HepG2 (cell line): ENCODE measurements around the gene ZIM2. TPM values are rescaled to one million over a fixed set of nuclear protein-coding genes. Genes with fewer than 3 reads are reported as not detected.

Experiments
- BHLHE40 ChIP-seq: IDR thresholded peaks from 2 replicates; pipeline ENCODE4 v1.6.1; 2011; ENCODE audit warnings: low read length, improper control_type of control experiment
- DPF2 ChIP-seq: sonication (generic); formaldehyde crosslinking; IDR thresholded peaks from 2 replicates; pipeline ENCODE4 v1.4.0; 2020; ENCODE audit warnings: mild to moderate bottlenecking, low read depth, missing genetic modification reagents, borderline replicate concordance
- ETV6 ChIP-seq: sonication (generic); formaldehyde crosslinking; conservative IDR thresholded peaks from 2 replicates; pipeline ENCODE4 v1.4.0; 2020; ENCODE audit warnings: missing genetic modification reagents
- MIER2 ChIP-seq: IDR thresholded peaks from 2 replicates; pipeline ENCODE4 v1.6.1; 2016; ENCODE audit warnings: missing biosample characterization, missing genetic modification reagents
- NFYC ChIP-seq: IDR thresholded peaks from 2 replicates; pipeline ENCODE4 v1.6.1; 2016; ENCODE audit warnings: missing genetic modification reagents, missing compliant biosample characterization
- NRL ChIP-seq: sonication (generic); formaldehyde crosslinking; IDR thresholded peaks from 2 replicates; pipeline ENCODE4 v1.5.0; 2020; ENCODE audit warnings: missing genetic modification reagents, mild to moderate bottlenecking, moderate library complexity, borderline replicate concordance
- SMARCC2 ChIP-seq: fragments of 450-650 bp; IDR thresholded peaks from 2 replicates; pipeline ENCODE4 v1.6.1; 2017; ENCODE audit warnings: antibody characterized with exemption, mild to moderate bottlenecking
- TCF12 ChIP-seq, 2 experiments: fragments of 450-650 bp in 1 of 2; sonication (generic) in 1 of 2; formaldehyde crosslinking in 1 of 2; IDR thresholded peaks; 2 replicates each; pipeline versions ENCODE4 v1.6.1 to v1.8.0; 2017 to 2022; ENCODE audit warnings: antibody characterized with exemption in 1 of 2, mild to moderate bottlenecking in 1 of 2, missing genetic modification reagents in 1 of 2, moderate library complexity in 1 of 2
- ZBTB7A ChIP-seq: sonication (generic); formaldehyde crosslinking; IDR thresholded peaks from 2 replicates; pipeline ENCODE4 v1.8.0; 2022; ENCODE audit warnings: mild to moderate bottlenecking, missing genetic modification reagents
- ZNF615 ChIP-seq: sonication (generic); formaldehyde crosslinking; IDR thresholded peaks from 2 replicates; pipeline ENCODE4 v1.5.0; 2020; ENCODE audit warnings: mild to moderate bottlenecking, missing genetic modification reagents, borderline replicate concordance
- polyA plus RNA-seq, 8 experiments: library from polyadenylated mRNA; depleted of rRNA in 3 of 8; stranded (reverse) in 7 of 8; unstranded in 1 of 8; fragments of >200 nt; fragmentation: Illumina TruSeq in 4 of 8; extraction: Trizol in 4 of 8; gene quantifications; 2 replicates each; pipeline versions ENCODE4 v1.2.1 to v1.2.3, GENCODE V29; 2011 to 2016; ENCODE audit warnings: low read depth in 4 of 8, missing spikeins in 1 of 8, mixed read lengths in 1 of 8; ENCODE audit not compliant: insufficient read depth in 1 of 8
- total RNA-seq, 5 experiments: library from RNA; depleted of rRNA; stranded (reverse); fragments of >200 nt; fragmentation: Illumina TruSeq; extraction: Trizol; gene quantifications; 2 replicates each; pipeline ENCODE4 v1.2.3, GENCODE V29; 2016; ENCODE audit warnings: low read depth in 1 of 5
- TF ChIP-seq, protein P1 (sequence below): IDR thresholded peaks from 2 replicates; pipeline ENCODE4 v1.6.1; 2016; ENCODE audit warnings: low read depth, missing genetic modification reagents, missing compliant biosample characterization
- TF ChIP-seq, protein P2 (sequence below): IDR thresholded peaks from 2 replicates; pipeline ENCODE4 v1.6.1; 2016; ENCODE audit warnings: missing genetic modification reagents, missing compliant biosample characterization
- TF ChIP-seq, protein P3 (sequence below): sonication (generic); formaldehyde crosslinking; IDR thresholded peaks from 2 replicates; pipeline ENCODE4 v1.5.0; 2020; ENCODE audit warnings: missing genetic modification reagents
- TF ChIP-seq, protein P4 (sequence below): IDR thresholded peaks from 2 replicates; pipeline ENCODE4 v1.6.1; 2012; ENCODE audit warnings: inconsistent platforms
- TF ChIP-seq, protein P5 (sequence below): sonication (generic); formaldehyde crosslinking; IDR thresholded peaks from 2 replicates; pipeline ENCODE4 v1.9.0; 2021; ENCODE audit warnings: mild to moderate bottlenecking, missing genetic modification reagents
- TF ChIP-seq, protein P6 (sequence below): IDR thresholded peaks from 2 replicates; pipeline ENCODE4 v1.6.1; 2016

ZIM2 gene
- total and polyA plus RNA-seq, 2 of the 13 experiments (the other 11 are each of a cell fraction or from before 2014, with no cell fraction given) = 7.2 to 10.3 TPM

DNA sequence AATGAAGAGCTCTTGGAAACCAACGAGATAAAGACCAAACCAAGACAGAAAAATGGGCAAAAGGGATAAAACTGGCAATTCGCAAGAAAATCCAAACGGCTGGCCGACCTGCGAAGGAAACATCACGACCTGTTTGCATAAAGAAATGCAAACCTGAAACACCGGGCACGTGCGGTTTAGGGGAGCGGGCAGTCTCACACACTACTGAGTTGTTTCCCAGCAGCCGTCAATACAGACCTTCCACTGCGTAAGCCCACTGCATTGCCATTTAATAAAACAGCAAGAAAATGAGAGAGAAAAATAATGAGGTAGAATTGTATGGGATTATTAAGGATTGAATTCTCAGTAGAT is 642 bp upstream of the ZIM2 start (continued):
- TF ChIP-seq, protein P1, sequence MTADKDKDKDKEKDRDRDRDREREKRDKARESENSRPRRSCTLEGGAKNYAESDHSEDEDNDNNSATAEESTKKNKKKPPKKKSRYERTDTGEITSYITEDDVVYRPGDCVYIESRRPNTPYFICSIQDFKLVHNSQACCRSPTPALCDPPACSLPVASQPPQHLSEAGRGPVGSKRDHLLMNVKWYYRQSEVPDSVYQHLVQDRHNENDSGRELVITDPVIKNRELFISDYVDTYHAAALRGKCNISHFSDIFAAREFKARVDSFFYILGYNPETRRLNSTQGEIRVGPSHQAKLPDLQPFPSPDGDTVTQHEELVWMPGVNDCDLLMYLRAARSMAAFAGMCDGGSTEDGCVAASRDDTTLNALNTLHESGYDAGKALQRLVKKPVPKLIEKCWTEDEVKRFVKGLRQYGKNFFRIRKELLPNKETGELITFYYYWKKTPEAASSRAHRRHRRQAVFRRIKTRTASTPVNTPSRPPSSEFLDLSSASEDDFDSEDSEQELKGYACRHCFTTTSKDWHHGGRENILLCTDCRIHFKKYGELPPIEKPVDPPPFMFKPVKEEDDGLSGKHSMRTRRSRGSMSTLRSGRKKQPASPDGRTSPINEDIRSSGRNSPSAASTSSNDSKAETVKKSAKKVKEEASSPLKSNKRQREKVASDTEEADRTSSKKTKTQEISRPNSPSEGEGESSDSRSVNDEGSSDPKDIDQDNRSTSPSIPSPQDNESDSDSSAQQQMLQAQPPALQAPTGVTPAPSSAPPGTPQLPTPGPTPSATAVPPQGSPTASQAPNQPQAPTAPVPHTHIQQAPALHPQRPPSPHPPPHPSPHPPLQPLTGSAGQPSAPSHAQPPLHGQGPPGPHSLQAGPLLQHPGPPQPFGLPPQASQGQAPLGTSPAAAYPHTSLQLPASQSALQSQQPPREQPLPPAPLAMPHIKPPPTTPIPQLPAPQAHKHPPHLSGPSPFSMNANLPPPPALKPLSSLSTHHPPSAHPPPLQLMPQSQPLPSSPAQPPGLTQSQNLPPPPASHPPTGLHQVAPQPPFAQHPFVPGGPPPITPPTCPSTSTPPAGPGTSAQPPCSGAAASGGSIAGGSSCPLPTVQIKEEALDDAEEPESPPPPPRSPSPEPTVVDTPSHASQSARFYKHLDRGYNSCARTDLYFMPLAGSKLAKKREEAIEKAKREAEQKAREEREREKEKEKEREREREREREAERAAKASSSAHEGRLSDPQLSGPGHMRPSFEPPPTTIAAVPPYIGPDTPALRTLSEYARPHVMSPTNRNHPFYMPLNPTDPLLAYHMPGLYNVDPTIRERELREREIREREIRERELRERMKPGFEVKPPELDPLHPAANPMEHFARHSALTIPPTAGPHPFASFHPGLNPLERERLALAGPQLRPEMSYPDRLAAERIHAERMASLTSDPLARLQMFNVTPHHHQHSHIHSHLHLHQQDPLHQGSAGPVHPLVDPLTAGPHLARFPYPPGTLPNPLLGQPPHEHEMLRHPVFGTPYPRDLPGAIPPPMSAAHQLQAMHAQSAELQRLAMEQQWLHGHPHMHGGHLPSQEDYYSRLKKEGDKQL (CRISPR knock-in tag) = no peak
- TF ChIP-seq ZBTB7A (CRISPR knock-in tag) (no peak), NFYC (CRISPR knock-in tag) (no peak), ETV6 (CRISPR knock-in tag) (no peak), MIER2 (no peak), DPF2 (CRISPR knock-in tag) (no peak), NRL (CRISPR knock-in tag) (no peak), ZNF615 (no peak), TCF12 (IDR thresholded peaks at IDR 0.05) (no peak), TCF12 (CRISPR knock-in tag; IDR thresholded peaks at IDR 0.05) (no peak), BHLHE40 (peak; percentile 89), SMARCC2 (no peak)
- TF ChIP-seq, protein P2, sequence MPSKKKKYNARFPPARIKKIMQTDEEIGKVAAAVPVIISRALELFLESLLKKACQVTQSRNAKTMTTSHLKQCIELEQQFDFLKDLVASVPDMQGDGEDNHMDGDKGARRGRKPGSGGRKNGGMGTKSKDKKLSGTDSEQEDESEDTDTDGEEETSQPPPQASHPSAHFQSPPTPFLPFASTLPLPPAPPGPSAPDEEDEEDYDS (CRISPR knock-in tag) = no peak
- TF ChIP-seq, protein P3, sequence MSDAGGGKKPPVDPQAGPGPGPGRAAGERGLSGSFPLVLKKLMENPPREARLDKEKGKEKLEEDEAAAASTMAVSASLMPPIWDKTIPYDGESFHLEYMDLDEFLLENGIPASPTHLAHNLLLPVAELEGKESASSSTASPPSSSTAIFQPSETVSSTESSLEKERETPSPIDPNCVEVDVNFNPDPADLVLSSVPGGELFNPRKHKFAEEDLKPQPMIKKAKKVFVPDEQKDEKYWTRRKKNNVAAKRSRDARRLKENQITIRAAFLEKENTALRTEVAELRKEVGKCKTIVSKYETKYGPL (CRISPR knock-in tag) = no peak
- TF ChIP-seq, protein P4, sequence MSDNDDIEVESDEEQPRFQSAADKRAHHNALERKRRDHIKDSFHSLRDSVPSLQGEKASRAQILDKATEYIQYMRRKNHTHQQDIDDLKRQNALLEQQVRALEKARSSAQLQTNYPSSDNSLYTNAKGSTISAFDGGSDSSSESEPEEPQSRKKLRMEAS = peak; percentile 74
- TF ChIP-seq, protein P5, sequence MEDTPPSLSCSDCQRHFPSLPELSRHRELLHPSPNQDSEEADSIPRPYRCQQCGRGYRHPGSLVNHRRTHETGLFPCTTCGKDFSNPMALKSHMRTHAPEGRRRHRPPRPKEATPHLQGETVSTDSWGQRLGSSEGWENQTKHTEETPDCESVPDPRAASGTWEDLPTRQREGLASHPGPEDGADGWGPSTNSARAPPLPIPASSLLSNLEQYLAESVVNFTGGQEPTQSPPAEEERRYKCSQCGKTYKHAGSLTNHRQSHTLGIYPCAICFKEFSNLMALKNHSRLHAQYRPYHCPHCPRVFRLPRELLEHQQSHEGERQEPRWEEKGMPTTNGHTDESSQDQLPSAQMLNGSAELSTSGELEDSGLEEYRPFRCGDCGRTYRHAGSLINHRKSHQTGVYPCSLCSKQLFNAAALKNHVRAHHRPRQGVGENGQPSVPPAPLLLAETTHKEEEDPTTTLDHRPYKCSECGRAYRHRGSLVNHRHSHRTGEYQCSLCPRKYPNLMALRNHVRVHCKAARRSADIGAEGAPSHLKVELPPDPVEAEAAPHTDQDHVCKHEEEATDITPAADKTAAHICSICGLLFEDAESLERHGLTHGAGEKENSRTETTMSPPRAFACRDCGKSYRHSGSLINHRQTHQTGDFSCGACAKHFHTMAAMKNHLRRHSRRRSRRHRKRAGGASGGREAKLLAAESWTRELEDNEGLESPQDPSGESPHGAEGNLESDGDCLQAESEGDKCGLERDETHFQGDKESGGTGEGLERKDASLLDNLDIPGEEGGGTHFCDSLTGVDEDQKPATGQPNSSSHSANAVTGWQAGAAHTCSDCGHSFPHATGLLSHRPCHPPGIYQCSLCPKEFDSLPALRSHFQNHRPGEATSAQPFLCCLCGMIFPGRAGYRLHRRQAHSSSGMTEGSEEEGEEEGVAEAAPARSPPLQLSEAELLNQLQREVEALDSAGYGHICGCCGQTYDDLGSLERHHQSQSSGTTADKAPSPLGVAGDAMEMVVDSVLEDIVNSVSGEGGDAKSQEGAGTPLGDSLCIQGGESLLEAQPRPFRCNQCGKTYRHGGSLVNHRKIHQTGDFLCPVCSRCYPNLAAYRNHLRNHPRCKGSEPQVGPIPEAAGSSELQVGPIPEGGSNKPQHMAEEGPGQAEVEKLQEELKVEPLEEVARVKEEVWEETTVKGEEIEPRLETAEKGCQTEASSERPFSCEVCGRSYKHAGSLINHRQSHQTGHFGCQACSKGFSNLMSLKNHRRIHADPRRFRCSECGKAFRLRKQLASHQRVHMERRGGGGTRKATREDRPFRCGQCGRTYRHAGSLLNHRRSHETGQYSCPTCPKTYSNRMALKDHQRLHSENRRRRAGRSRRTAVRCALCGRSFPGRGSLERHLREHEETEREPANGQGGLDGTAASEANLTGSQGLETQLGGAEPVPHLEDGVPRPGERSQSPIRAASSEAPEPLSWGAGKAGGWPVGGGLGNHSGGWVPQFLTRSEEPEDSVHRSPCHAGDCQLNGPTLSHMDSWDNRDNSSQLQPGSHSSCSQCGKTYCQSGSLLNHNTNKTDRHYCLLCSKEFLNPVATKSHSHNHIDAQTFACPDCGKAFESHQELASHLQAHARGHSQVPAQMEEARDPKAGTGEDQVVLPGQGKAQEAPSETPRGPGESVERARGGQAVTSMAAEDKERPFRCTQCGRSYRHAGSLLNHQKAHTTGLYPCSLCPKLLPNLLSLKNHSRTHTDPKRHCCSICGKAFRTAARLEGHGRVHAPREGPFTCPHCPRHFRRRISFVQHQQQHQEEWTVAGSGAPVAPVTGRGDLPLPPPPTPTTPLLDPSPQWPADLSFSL (CRISPR knock-in tag) = no peak
- TF ChIP-seq, protein P6, sequence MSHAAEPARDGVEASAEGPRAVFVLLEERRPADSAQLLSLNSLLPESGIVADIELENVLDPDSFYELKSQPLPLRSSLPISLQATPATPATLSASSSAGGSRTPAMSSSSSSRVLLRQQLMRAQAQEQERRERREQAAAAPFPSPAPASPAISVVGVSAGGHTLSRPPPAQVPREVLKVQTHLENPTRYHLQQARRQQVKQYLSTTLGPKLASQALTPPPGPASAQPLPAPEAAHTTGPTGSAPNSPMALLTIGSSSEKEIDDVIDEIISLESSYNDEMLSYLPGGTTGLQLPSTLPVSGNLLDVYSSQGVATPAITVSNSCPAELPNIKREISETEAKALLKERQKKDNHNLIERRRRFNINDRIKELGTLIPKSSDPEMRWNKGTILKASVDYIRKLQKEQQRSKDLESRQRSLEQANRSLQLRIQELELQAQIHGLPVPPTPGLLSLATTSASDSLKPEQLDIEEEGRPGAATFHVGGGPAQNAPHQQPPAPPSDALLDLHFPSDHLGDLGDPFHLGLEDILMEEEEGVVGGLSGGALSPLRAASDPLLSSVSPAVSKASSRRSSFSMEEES = no peak
